ENCODE results near the gene TEX12. TPM values are rescaled to one million over a fixed set of nuclear protein-coding genes. Genes with fewer than 3 reads are reported as not detected.

The TEX12 gene
- total and polyA plus RNA-seq, 2 experiments from 2014 or later: 1.1 TPM; not detected in 1

GRCh38 chr11:112132737-112133136 is 34.4 kb upstream of the TEX12 start (continued):
- no peak for TF ChIP-seq CTCF (conservative IDR thresholded peaks at IDR 0.05; ENCODE audit: low read depth in 2 of 2)
- no peak for TF ChIP-seq STAT1 (IDR thresholded peaks at IDR 0.05; ENCODE audit: unreplicated experiment)
- TF ChIP-seq ETS1 (IDR thresholded peaks at IDR 0.05): no peak

DNA sequence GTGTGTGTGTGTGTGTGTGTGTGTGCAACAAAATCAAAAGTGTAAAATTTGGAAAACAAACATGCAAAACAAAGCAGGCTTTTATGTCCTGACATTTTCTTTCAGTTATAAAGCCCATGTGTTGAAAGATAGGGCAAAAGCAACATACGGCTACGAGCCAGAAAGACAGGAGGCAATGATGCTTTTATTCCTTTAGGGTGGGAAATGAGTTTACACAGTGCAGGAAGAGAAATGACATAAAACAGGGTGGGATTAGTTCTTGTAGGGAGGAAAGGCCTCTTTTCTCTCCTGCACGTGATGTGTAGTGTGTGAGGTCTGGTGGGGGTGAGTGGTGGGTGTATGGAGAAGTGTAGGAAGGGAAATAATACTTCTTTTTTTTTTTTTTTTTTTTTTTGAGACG is 32.7 kb upstream of the TEX12 start:
- no peak overlapping the region for H3K27ac Mint-ChIP-seq
- H3K9me3 Mint-ChIP-seq: no peaks in the 10 kb centered on the region
- H3K27me3 ChIP-seq (ENCODE audit: insufficient read depth): no peaks in the 10 kb centered on the region
- no peak overlapping the region for H3K27ac ChIP-seq (ENCODE audit: low read depth)
- no peaks in the 10 kb centered on the region for H3K4me1 ChIP-seq (ENCODE audit: insufficient read depth)
- no peak for ATAC-seq
- H3F3A ChIP-seq (replicated peaks; ENCODE audit: low read depth): no peaks in the 10 kb centered on the region
- no peak for DNase-seq (ENCODE audit: low spot score)
- no peaks in the 10 kb centered on the region for H3K79me2 ChIP-seq (replicated peaks; ENCODE audit: insufficient read depth)
- TF ChIP-seq, protein P1, sequence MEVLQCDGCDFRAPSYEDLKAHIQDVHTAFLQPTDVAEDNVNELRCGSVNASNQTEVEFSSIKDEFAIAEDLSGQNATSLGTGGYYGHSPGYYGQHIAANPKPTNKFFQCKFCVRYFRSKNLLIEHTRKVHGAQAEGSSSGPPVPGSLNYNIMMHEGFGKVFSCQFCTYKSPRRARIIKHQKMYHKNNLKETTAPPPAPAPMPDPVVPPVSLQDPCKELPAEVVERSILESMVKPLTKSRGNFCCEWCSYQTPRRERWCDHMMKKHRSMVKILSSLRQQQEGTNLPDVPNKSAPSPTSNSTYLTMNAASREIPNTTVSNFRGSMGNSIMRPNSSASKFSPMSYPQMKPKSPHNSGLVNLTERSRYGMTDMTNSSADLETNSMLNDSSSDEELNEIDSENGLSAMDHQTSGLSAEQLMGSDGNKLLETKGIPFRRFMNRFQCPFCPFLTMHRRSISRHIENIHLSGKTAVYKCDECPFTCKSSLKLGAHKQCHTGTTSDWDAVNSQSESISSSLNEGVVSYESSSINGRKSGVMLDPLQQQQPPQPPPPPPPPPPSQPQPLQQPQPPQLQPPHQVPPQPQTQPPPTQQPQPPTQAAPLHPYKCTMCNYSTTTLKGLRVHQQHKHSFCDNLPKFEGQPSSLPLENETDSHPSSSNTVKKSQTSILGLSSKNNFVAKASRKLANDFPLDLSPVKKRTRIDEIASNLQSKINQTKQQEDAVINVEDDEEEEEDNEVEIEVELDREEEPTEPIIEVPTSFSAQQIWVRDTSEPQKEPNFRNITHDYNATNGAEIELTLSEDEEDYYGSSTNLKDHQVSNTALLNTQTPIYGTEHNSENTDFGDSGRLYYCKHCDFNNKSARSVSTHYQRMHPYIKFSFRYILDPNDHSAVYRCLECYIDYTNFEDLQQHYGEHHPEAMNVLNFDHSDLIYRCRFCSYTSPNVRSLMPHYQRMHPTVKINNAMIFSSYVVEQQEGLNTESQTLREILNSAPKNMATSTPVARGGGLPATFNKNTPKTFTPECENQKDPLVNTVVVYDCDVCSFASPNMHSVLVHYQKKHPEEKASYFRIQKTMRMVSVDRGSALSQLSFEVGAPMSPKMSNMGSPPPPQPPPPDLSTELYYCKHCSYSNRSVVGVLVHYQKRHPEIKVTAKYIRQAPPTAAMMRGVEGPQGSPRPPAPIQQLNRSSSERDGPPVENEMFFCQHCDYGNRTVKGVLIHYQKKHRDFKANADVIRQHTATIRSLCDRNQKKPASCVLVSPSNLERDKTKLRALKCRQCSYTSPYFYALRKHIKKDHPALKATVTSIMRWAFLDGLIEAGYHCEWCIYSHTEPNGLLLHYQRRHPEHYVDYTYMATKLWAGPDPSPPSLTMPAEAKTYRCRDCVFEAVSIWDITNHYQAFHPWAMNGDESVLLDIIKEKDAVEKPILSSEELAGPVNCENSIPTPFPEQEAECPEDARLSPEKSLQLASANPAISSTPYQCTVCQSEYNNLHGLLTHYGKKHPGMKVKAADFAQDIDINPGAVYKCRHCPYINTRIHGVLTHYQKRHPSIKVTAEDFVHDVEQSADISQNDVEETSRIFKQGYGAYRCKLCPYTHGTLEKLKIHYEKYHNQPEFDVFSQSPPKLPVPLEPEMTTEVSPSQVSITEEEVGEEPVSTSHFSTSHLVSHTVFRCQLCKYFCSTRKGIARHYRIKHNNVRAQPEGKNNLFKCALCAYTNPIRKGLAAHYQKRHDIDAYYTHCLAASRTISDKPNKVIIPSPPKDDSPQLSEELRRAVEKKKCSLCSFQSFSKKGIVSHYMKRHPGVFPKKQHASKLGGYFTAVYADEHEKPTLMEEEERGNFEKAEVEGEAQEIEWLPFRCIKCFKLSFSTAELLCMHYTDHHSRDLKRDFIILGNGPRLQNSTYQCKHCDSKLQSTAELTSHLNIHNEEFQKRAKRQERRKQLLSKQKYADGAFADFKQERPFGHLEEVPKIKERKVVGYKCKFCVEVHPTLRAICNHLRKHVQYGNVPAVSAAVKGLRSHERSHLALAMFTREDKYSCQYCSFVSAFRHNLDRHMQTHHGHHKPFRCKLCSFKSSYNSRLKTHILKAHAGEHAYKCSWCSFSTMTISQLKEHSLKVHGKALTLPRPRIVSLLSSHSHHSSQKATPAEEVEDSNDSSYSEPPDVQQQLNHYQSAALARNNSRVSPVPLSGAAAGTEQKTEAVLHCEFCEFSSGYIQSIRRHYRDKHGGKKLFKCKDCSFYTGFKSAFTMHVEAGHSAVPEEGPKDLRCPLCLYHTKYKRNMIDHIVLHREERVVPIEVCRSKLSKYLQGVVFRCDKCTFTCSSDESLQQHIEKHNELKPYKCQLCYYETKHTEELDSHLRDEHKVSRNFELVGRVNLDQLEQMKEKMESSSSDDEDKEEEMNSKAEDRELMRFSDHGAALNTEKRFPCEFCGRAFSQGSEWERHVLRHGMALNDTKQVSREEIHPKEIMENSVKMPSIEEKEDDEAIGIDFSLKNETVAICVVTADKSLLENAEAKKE (CRISPR knock-in tag; IDR thresholded peaks at IDR 0.05): no peak
- no peaks in the 10 kb centered on the region; the same call in 1 of the 3 replicates for H3K4me1 Mint-ChIP-seq
- H3K36me3 Mint-ChIP-seq (ENCODE audit: low read depth): no peaks in the 10 kb centered on the region
- no peak overlapping the region for H2AFZ ChIP-seq
- no peak overlapping the region for H3K4me2 ChIP-seq
- peaks cover 1% of the 10 kb centered on the region for H3K27me3 Mint-ChIP-seq (ENCODE audit: insufficient read depth, low read depth, poor library complexity)
- no peak overlapping the region for H3K4me3 ChIP-seq
- no peaks in the 10 kb centered on the region for H3K9me2 ChIP-seq (ENCODE audit: insufficient read depth)
- no peak overlapping the region for H3K4me3 Mint-ChIP-seq
- H4K20me1 ChIP-seq (replicated peaks; ENCODE audit: insufficient read depth): no peaks in the 10 kb centered on the region
- H3K36me3 ChIP-seq (ENCODE audit: insufficient read depth): no peaks in the 10 kb centered on the region
